ENCODE results near the gene ZNF385B. TPM values are rescaled to one million over a fixed set of nuclear protein-coding genes. Genes with fewer than 3 reads are reported as not detected.

Gene ZNF385B
- total RNA-seq, 1 donor from 2014 or later, result not detected

DNA sequence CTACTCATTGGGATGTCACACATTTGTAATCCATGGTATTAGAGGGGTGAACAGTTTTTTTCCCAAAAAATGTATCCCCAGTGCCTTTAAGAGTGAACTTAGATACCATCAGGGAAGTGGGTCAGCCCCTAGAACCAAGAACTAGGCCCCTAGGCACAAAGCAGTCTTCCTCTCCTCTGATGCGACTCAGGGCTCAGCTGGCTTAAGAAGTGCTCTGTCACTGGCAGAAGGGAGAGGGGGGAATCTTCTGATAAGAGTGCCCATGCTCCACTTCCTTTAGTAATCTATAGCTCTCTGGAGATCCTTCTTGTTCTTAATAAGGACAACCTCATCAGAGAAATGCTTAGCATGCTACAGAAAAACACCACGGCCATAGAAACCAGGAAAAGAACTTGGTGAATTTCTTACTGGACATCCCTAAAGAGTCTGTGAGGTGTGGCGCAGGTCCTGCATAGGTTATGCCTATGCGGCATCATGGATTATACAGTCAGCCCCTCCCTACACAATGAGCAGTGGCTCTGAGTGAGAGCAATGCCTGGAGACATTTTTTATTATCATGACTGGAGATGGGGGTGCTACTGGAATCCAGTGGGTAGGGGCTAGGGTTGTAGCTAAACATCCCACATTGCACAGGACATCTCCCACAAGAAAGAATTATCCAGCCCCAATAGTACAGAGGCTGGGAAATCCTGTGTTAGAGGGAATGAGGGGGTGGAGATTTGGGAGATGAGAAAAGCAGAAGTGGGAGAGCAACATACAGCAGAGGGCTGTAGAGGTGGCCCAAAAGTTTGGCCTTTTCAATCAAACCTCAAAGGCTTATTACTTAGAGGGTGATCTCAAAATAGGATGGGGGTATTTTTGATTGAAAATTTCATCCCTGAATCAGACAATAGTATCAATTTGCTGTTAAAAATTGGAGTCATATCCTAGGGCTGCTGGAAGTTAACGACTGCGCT, 21.7 kb upstream of the ZNF385B start:
- ChIA-PET POLR2A (no interaction called here), CTCF (no interaction called here)
- H3K9me3 Mint-ChIP-seq, result peaks cover 4% of the 10 kb centered on the region
- no peak overlapping the region for H3K4me3 Mint-ChIP-seq
- H3K27ac Mint-ChIP-seq, result no peak overlapping the region
- peaks cover 1% of the 10 kb centered on the region for H3K27me3 Mint-ChIP-seq
- H3K36me3 Mint-ChIP-seq (ENCODE audit: low read depth), result no peaks in the 10 kb centered on the region
- ATAC-seq (ENCODE audit: low read depth) (no peak), DNase-seq (no peak)
- TF ChIP-seq, protein P1, sequence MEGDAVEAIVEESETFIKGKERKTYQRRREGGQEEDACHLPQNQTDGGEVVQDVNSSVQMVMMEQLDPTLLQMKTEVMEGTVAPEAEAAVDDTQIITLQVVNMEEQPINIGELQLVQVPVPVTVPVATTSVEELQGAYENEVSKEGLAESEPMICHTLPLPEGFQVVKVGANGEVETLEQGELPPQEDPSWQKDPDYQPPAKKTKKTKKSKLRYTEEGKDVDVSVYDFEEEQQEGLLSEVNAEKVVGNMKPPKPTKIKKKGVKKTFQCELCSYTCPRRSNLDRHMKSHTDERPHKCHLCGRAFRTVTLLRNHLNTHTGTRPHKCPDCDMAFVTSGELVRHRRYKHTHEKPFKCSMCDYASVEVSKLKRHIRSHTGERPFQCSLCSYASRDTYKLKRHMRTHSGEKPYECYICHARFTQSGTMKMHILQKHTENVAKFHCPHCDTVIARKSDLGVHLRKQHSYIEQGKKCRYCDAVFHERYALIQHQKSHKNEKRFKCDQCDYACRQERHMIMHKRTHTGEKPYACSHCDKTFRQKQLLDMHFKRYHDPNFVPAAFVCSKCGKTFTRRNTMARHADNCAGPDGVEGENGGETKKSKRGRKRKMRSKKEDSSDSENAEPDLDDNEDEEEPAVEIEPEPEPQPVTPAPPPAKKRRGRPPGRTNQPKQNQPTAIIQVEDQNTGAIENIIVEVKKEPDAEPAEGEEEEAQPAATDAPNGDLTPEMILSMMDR (IDR thresholded peaks at IDR 0.05), result no peak
- intact Hi-C loops (cut with micrococcal nuclease), result no loop called here
- H3K4me1 Mint-ChIP-seq, result no peaks in the 10 kb centered on the region

DNA sequence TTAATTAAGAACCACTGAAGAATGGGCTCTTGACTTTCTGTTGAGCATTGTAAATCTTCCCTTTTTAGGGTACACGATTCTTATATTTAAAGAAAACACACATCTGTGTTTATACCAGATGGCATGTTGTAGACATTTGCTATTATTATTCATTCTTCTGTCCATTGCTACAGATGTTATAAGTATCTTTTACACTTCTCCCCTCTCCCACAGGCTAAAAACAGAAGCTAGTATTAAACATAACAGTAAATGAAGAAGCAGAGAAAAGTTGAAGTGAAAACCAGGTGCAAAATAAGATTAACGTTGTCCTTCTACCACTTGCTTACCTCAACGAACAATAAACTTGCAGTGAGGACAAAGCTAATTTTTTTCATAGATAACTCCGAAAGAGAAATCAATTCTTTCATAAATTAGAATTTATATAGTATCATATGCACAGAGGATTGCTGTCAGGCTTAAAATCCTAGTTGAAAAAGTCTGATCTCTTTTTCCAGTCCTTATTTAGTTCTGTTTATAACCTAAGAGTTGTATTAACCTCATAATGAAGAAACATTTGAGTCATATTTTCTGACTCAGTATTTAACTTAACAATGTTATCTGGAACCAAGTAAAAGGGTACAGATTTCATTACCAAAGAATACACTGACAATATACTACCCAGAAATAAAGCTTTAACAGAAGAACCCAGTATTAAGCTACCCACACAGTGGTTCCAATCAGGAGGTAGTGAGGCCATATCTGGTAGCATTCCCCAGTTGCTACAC, 16.4 kb upstream of the ZNF385B start:
- no peaks in the 10 kb centered on the region for H3K36me3 Mint-ChIP-seq (ENCODE audit: low read depth)
- no peak for ATAC-seq (ENCODE audit: low read depth)
- DNase-seq, result no peak
- CTCF ChIA-PET, result no interaction called here
- POLR2A ChIA-PET, result no interaction called here
- intact Hi-C loops (cut with micrococcal nuclease), result no loop called here
- TF ChIP-seq, protein P1 (IDR thresholded peaks at IDR 0.05), result no peak
- H3K4me3 Mint-ChIP-seq, result no peak overlapping the region
- no peaks in the 10 kb centered on the region for H3K4me1 Mint-ChIP-seq
- no peak overlapping the region for H3K27ac Mint-ChIP-seq
- H3K27me3 Mint-ChIP-seq, result peaks cover 4% of the 10 kb centered on the region
- no peaks in the 10 kb centered on the region for H3K9me3 Mint-ChIP-seq

DNA sequence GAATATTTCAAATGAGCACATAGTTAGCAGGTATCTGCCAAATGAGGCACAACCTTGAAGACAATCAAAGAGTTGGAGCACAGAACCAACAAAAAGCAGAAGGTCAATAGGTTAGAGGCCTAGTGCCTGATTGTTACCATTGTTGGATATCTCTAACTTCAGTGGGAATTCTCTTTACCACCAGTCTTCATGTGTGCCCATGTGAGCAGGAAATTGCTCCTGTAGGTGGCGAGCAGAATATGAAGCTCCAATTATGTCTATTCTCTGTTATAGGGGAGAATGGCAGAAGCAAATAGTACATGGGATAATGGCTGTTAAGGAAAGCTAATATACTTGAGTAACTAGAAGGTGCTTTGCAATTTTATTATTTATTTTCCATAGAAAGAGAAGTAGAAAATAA, 14.9 kb upstream of the ZNF385B start:
- ATAC-seq (ENCODE audit: low read depth), result no peak
- Mint-ChIP-seq H3K4me3 (no peak overlapping the region), H3K4me1 (no peaks in the 10 kb centered on the region), H3K36me3 (ENCODE audit: low read depth) (no peaks in the 10 kb centered on the region), H3K27me3 (peaks cover 3% of the 10 kb centered on the region), H3K9me3 (no peaks in the 10 kb centered on the region), H3K27ac (no peak overlapping the region)
- no peak for DNase-seq
- POLR2A ChIA-PET, result no interaction called here
- CTCF ChIA-PET, result no interaction called here
- TF ChIP-seq, protein P1 (IDR thresholded peaks at IDR 0.05), result no peak
- intact Hi-C loops (cut with micrococcal nuclease), result no loop called here

DNA sequence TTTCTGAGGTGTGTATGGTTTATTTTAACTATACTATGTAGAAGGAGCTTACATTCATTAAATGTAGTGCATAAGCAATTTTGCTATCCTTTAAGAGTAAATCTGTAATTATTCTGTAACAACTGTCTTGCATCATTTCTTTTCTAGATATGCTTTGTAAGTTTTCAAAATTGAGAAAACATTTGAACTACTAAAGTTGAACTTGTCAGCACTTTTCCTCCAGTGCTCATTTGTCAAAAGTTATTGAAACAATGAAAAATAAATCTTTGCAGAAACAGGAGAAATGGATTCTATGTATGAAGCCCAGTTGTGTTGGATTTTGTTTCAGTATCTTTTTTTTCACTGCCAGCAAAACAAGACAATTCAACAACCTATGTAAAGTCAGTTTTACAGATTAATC, 14.5 kb upstream of the ZNF385B start:
- Mint-ChIP-seq H3K36me3 (ENCODE audit: low read depth) (no peaks in the 10 kb centered on the region), H3K27me3 (peaks cover 3% of the 10 kb centered on the region), H3K4me3 (no peak overlapping the region), H3K4me1 (no peaks in the 10 kb centered on the region), H3K27ac (no peak overlapping the region), H3K9me3 (no peaks in the 10 kb centered on the region)
- ATAC-seq (ENCODE audit: low read depth), result no peak
- intact Hi-C loops (cut with micrococcal nuclease), result no loop called here
- TF ChIP-seq, protein P1 (IDR thresholded peaks at IDR 0.05), result no peak
- no peak for DNase-seq
- CTCF ChIA-PET, result no interaction called here
- POLR2A ChIA-PET, result no interaction called here

DNA sequence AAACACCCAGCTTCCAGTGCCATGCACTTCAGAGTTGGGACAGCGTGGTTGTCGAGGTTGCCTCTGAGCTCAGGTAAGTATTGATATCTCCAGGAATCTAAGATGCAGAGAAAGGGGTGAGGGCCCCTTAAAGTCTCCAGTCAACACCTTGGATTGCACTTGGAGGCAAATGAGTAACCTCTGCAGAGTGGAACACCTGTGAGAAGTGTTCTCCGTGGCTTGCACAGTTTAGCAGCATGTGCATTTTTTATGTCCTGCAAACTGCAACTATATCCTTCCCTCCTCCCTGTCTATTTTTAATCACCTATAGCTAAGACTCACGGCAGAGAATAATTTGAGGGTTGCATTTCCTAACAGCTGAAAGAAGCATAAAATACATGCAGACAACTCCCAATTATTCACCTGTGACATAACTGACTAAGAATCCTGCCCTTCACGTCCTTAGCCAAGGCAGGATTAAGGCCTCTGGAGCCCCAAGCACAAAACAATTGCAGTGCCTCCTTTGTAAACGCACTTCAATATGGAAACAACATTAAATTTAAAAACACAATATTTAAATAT, 1.6 kb upstream of the ZNF385B start:
- Mint-ChIP-seq H3K27me3 (peaks cover 39% of the 10 kb centered on the region), H3K9me3 (no peaks in the 10 kb centered on the region), H3K4me3 (no peak overlapping the region), H3K27ac (no peak overlapping the region), H3K36me3 (ENCODE audit: low read depth) (no peaks in the 10 kb centered on the region), H3K4me1 (peaks cover 13% of the 10 kb centered on the region)
- TF ChIP-seq, protein P1 (IDR thresholded peaks at IDR 0.05), result no peak
- CTCF ChIA-PET, result no interaction called here
- DNase-seq (no peak), ATAC-seq (ENCODE audit: low read depth) (no peak)
- intact Hi-C loops (cut with micrococcal nuclease), result no loop called here
- POLR2A ChIA-PET, result no interaction called here
